GOT3 (cell line): ENCODE results near the gene CLK4.

Source experiments
- DNase-seq: peaks from one replicate; lab custom pipeline; 2025; ENCODE audit warnings: mixed read lengths; lab: John Stamatoyannopoulos, UW

Gene CLK4

DNA sequence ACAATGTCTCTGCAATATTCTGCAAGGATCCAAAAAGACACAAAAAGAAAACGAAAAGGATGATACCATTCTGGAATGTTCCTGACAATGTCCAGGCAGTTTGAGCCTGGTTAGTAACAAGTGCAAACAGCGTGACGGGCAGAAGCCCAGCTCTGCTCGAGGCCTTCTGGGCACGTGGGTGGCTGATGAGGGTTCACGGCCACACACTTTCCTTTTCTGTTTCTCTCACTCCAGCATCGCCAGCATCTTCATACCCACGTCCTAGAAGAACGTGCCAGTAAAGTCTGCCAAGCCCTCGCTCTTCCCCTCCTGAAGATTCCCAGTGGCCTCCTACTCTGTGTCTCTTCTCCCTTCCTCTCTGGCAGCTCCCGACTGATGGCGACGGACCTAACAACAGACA is 73.3 kb downstream of the CLK4 start:
- no peak for DNase-seq
